GM18519 (cell line): ENCODE measurements around the gene CTDP1.
A peak's percentile ranks its signal among the peaks of the same experiment; 100 is the strongest.

Experiments used
- ATAC-seq: cut with Tn5 transposase; IDR thresholded peaks from one replicate; pipeline ENCODE4 v1.9.1; 2021; ENCODE audit warnings: mild to moderate bottlenecking, moderate library complexity; ENCODE audit not compliant: unreplicated experiment, low FRiP score

The CTDP1 gene, protein sequence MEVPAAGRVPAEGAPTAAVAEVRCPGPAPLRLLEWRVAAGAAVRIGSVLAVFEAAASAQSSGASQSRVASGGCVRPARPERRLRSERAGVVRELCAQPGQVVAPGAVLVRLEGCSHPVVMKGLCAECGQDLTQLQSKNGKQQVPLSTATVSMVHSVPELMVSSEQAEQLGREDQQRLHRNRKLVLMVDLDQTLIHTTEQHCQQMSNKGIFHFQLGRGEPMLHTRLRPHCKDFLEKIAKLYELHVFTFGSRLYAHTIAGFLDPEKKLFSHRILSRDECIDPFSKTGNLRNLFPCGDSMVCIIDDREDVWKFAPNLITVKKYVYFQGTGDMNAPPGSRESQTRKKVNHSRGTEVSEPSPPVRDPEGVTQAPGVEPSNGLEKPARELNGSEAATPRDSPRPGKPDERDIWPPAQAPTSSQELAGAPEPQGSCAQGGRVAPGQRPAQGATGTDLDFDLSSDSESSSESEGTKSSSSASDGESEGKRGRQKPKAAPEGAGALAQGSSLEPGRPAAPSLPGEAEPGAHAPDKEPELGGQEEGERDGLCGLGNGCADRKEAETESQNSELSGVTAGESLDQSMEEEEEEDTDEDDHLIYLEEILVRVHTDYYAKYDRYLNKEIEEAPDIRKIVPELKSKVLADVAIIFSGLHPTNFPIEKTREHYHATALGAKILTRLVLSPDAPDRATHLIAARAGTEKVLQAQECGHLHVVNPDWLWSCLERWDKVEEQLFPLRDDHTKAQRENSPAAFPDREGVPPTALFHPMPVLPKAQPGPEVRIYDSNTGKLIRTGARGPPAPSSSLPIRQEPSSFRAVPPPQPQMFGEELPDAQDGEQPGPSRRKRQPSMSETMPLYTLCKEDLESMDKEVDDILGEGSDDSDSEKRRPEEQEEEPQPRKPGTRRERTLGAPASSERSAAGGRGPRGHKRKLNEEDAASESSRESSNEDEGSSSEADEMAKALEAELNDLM

DNA sequence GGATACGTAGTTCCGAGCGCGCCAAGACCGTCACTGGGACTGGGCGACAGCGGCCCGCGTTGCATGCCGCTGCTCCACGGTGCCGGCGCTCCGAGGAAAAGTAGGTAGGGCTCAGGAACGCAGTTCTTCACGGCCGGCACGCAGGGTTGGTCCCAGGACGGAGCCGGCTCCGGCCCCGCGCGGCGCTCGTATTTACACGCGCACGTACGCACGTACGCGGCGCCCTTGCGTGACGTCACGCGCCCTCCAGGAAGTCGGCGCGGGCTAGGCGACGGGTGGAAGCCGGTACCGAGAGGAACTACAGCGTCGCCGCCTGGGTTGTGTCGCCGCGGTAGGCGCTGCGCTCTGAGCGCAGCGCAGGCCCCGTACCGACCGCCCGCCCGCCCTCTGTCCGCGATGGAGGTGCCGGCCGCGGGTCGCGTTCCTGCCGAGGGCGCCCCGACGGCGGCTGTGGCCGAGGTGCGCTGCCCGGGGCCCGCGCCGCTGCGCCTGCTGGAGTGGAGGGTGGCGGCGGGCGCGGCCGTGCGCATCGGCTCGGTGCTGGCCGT is at the start of gene CTDP1:
Gene CTDP1 (plus strand): TSS at position 252 of the 548 bp plus-strand sequence. CDS start 145 bp downstream, at position 397.
- peak; percentile 50 for ATAC-seq

DNA sequence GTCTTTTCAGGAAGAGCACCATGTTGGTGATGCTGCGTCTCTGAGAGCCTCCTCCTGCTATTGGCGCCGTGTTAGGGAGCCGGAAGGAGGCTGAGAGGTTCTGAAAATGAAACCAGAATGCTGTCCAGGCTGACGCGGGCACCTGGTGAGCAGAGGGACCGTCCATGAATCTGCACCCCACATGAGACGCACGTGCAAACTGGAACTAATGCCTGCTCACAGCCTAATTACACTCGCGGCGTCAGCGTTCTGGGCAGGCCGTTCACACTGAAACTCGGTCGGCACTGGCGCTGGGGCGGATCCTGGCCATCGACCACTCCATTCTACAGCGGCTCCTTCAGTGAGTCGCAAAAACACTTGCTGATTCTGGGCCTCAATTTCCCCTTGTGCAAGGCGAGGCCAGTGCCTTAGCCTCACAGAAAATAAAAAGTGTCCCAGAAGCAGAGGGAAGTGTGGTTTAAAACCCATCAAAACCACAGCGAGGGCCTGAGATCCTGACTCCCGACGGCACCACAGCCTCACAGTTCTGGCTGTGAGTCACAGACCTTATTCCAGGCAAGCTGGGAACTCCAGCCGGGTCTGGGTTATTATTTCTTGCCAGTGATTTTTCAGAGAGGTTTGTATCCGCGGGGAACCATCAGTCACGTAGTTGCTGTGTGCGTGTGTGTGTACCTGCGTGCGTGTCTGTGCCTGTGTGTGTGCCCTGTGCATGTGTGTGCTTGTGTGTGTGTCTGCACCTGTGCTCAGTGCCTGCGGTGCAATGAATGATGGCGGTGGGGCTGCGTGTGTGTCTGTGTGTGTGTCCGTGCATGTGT is 49.1 kb upstream of the CTDP1 start:
- ATAC-seq: no peak

DNA sequence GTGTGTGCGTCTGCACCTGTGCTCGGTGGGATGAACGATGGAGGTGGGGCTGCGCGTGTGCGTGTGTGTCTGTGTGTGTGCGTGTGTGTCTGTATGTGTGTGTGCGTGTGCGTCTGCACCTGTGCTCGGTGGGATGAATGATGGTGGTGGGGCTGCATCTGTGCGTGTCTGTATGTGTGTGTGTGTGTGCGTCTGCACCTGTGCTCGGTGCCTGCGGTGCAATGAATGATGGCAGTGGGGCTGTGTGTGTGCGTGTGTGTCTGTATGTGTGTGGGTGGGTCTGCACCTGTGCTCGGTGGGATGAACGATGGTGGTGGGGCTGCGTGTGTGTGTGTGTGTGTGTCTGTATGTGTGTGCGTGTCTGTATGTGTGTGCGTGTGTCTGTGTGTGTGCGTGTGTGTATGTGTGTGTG is 48.5 kb upstream of the CTDP1 start:
- ATAC-seq: no peak

DNA sequence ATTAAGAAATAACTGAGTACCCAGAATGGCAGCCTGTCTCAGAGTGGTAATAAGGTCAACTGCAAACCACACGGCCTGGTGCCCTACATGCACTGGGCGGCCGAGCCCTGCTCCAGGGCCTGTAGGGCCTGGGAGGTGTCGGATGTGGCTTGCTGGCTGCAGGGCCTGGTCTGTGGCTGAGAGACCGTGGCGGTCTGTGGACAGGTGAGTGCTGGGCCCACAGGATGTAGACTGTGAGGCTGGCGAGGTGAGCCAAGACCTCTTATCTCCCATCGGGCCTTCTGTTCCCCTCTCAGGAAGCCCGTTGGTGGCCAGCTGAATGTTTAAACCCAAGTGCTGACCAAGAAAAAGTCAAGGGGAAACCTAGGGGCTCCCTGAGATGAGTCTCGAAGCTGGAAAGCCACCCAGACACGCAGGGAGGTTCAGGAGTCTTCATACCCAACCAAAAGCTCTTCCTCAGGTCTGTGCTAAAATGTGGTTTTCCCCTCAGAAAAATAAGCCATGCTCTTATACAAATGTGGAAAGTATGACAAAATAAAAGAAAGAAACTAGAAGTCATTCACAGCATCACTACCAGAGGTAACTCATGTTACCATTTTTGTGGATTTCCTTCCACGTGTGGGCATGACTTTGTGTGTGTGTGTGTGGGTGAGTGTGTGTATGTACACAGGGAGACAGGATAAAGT is 47.7 kb upstream of the CTDP1 start:
- ATAC-seq: no peak

DNA sequence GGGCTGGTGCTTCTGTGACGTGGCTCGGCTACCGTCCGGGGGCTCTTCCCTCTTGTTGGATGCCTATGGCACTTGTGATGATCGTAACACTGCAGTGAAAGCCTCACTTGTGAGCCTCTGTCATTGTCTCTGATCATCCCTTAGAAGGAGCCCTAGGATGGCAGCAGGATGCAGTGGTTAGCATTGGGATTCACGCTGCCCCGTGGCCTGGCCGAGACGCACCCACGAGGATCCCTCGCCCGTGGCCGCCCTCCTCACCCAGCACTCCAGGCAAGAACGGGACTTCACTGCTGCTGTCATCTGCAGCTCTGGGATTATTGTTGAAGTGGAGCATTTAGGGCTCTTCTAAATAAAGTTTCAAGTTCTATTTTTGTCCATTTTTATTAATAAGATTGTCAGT is 46.8 kb upstream of the CTDP1 start:
- ATAC-seq: no peak

DNA sequence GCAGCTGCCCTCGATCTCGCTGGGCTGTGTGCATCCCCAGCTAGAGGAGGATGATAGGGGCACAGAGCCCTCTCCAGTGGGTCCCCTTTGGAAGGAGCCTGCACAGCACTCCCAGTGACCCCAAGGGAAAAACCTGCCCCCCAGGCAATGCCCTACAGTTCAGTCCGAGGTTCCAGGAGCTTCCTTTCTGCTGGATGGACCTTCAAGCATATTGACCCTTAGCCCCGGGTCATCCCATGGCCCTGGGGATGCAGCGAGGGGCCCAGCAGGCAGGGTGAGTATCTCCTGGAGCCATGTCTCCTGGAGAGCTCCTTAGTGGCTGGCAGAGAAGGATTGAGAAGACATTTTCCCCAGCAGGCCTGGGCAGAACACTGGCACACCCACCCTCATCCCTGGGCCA is 45.4 kb upstream of the CTDP1 start:
- no peak for ATAC-seq

DNA sequence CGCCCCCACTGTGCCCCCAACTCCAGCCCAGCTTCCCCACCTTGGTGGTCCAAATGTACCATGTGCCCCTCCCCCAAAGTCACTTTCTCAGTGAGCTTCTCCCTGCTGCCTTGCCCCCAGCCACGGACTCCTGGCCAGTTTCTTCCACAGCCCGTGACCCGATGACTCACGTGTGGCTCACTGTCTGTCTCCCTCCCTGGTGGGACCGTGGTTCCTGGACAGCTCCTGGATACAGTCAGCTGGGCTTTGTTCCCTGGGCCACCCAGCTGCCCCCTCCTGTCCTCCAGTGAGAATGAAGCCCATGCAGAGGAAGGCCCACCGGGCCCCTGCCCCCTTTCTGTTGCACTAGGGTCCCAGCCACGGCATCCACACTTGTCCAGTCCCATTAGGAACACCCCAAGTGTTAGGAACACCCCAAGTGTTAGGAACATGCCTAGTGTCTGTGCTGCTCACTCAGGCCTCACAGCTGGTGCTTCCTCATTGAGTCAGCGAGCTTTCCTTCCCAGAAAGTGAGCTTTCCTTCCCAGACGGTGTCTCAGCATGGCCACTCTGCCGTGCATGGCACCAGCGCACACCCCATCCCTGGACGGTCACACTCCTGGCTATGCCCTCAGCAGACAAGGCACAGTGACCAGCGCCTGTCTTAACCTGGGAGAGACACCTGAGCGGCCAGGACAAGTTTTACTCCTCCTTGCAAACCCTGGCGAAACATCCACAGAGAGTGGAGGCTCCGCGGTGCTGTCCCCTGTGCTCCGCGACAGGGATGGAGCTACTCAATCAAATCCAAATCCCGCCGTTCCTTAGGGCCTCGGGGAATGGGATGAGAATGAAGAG is 44.8 kb upstream of the CTDP1 start:
- ATAC-seq: no peak

DNA sequence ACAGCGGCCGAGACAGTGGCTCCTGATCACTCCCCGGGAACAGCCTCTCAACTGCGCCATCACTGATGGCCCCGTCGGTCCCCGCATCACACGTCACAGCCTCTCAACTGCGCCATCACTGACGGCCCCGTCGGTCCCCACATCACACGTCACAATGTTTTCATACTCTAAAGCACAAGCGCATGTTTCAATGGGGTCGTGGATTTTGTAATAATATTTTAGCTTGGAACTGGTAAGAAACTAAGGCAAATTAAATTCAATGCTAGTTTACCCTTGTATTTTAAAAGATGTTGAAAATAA is 44.2 kb upstream of the CTDP1 start:
- no peak for ATAC-seq

DNA sequence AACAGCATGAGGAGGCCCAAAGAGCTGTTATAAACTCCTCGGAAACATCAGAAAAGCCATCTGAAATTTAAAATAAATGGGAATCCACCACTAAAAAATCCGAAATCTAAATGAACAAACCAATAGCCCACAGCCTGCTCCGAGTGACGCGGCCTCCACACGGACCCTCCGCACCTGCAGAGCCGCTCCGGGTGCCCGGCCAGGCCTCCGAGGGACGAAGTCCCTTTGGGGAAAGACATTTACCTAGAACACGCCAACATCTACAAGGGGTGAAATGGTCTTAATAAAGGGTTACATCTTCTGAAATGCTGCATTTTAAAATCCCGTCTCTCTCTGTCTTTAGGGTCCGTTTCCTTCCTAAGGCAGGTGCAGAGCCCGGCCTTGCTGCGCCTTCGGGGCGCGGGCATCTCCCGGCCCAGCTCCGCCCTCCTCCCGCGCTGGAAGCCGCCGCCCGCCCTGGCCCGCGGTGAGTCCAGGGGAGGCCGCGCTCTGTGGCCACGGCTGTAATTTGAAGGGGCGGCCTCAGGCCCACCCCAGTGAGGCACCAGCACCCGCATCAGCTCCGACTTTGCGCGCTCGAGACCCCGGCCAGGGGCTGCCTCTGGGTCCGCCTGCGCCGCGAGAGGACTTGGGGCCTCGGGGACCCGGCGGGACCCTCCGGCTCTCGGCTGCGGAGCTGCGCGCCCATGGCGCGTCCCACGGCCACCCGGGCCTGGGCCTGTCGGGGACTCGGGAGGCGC is 42.3 kb upstream of the CTDP1 start:
- ATAC-seq: no peak

DNA sequence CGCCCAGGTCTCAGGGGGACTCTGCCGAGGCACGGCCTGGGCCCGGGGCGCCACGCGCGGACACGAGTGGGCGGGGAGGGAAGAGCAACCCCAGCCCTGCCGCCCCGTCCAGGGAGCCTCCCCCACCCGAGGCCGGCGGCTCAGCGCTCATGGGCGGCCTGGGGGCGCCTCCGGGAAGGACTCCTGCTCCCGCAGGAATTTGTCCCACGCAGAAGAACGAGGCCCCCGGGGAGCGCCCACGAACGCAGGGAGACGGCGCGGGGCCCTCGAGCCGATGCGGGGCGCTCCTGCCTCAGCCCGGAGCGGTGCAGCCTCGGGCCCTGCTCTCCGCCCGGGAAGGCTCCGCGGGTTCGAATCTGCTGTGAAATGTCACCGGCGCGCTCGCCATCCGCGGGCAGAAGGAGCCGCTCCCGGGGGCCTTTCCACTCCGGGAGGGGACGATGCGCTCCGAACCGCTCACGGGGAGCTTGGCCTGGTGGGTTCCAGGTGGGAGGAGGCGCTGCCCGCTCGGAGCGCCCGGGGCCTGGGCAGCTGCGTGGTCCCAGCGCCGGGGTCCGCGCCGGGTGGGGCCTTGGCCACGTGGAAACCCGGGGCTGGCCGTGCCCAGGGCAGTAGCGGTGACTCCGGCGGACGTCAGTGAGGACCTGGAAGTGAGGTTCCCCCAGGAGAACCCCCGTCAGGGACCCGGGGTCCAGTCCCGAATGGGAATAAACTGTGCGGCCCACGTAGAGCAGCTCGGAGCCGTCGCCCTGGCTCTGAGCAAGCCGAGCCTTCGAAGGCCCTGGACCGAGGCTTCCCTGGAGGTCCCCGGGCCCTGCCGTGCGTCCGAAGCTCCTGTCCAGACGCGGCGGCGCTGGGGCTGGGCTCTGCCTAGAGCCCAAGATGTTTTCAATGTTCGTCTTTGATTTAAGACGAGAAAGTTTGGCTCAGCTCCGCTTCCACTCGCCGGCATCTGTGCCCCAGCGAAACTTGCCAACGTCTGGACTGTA is 41.4 kb upstream of the CTDP1 start:
- ATAC-seq: no peak

DNA sequence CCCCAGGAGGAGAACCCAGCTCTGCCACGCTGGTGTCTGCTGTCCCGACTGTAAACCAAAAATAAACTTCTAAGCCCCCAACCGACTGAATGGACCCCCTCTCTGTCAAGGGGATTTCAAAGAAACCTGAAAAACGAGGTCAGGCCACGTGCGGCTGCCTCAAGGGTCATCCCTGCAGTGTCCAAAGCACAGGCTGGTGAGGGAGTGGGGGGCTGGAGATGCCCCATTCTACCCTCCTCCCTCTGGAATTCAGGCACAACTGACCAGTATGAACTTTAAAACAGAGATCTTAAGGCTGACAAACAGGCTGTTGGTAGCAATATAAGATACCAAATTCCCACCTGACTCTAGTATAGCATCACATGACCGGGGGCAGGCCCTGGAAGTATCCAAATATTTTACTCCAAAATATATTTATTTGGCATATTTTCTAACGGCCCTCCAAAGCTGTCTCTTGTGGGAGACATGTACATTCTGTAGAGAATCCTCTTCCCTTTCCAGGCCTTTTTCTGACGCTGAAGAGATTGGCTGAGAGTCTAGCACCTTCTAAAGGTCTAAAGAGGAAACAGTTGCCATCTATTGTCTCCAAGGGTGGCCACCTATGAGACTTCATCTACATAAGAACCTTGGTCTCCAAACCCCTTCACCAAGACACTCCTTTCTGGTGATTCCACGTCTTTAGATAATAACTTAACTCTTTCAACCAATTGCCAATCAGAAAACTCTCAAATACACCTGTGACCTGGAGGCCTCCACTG is 40.4 kb upstream of the CTDP1 start:
- ATAC-seq: no peak

DNA sequence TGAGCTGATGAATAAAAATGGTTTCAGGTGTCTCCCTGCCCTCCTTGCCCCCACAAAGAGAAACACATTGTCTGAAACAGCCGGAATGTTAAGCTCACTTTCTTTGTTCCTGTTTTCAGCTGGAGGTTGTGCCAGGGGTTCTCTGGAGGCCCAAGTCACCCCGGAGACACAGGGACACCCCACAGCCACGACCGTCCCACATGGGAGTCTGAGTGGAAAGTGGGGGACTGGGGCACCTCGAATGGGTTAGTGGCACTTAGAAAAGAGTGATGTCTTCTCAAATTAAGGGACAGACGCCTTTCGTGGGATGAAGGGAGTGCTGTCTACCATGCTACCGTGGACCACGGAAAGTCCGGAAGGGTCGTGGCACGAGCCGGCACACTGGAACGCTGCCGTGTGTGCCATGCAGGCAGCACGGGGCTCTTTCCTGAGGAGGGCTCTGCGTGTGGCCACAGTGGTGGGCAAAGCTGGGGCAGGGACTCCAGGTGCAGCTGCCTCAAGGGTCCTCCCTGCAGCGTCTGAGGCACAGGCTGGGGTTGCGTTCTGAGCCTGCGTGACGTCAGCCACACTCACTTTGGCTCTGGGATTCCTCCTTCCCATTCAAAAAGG is 39.4 kb upstream of the CTDP1 start:
- no peak for ATAC-seq

DNA sequence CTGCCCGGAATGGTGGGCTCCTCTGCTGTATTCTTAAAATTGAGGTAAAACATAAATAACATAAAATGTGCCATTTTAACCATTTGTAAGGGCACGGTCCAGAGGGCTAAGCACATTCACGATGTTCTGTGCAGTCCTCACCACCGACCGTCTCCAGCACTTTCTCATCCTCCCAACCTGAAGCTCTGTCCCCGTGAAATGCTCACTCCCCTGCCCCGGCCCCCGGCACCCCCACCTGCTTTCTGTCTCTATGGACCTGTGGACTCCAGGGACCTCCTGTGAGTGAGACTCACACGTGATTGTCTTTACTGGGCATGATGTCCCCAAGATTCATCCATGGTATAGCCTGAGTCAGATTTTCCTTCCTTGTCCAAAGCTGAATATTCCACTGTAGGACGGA is 38.7 kb upstream of the CTDP1 start:
- ATAC-seq: no peak

DNA sequence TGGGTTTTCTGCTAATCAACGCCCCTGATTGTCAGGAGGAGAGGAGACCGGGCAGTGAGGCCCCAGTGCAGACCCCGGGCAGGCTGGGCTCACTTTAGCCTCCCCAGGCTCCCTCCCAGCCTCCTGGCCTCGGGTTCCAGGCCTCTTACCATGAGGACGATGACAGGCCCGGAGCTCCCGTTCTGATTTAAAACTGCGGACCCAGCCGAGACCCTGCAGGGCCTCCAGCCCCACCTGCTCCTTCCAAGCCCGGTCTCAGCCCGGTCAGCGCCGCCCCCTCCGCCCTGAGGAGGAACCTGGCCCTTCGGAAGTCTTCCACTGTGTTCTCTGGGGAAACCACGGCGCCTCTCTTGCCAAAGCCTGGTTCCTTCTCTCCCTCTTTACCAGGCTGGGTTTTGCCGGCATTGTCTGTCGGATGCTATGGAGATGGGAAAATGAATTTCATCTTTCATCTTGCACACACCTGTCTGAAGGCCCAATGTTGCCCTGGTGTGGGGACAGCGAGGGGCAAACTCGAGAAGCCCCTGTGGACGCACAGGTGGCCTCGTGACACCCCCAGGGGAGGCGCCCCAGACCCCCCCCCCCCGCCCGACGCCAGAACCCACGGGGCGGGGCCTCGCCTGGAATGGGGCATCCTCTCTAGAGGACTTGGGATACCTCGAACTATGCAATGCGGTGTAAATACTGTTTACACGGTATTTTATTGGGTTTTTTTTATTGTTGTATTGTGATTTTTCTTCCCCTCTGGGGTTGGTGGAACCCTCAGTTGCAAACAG is 37.7 kb upstream of the CTDP1 start:
- ATAC-seq: no peak

DNA sequence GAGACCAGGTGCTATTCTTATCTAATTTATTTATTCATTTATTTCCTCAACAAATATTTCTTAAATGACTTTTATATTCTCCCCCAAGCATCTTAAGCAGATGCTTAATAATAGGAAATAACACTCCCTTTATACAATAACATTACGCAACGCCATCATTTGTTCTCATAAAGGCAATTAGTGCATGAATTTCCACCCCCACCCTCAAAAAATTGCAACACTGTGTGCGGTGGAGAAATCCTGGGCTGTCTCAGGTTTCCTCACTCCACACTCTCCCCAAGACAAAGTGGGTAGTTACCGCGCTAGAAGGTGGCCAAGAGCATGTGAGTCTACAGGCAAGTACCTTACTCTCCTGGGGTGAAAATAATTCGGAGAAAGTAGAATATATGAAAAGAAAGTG is 37.0 kb upstream of the CTDP1 start:
- ATAC-seq: no peak
